Measurements from ENCODE around the gene MPL.

Gene MPL

GRCh38 chr1:43321331-43321891 is 16.2 kb upstream of the MPL start:
- ATAC-seq: no peak

GRCh38 chr1:43322506-43322905 is 15.1 kb upstream of the MPL start:
- TF ChIP-seq ZNF70 (CRISPR knock-in tag; IDR thresholded peaks at IDR 0.05) (no peak), ARNTL (CRISPR knock-in tag; IDR thresholded peaks at IDR 0.05; ENCODE audit: borderline replicate concordance, low read depth) (no peak), RARB (CRISPR knock-in tag; IDR thresholded peaks at IDR 0.05) (no peak), TOX (CRISPR knock-in tag; IDR thresholded peaks at IDR 0.05; ENCODE audit: borderline replicate concordance) (no peak), SNAI2 (CRISPR knock-in tag; IDR thresholded peaks at IDR 0.05) (no peak), CSRNP3 (CRISPR knock-in tag; IDR thresholded peaks at IDR 0.05) (no peak)
- ATAC-seq: no peak

More at GRCh38 chr1:43321331-43321891, 16.2 kb upstream of the MPL start:
- no peak for TF ChIP-seq ZNF565 (CRISPR knock-in tag; conservative IDR thresholded peaks at IDR 0.05; ENCODE audit: low read depth)
- TF ChIP-seq TCF4 (CRISPR knock-in tag; IDR thresholded peaks at IDR 0.05; ENCODE audit: borderline replicate concordance): no peak
- no peak for TF ChIP-seq ZC3H10 (CRISPR knock-in tag; IDR thresholded peaks at IDR 0.05)
- TF ChIP-seq CSRNP3 (CRISPR knock-in tag; IDR thresholded peaks at IDR 0.05): no peak
- no peak for TF ChIP-seq ISL1 (CRISPR knock-in tag; IDR thresholded peaks at IDR 0.05)
- TF ChIP-seq ARNTL (CRISPR knock-in tag; IDR thresholded peaks at IDR 0.05; ENCODE audit: borderline replicate concordance, low read depth): no peak
- no peak for TF ChIP-seq ZFP3 (CRISPR knock-in tag; IDR thresholded peaks at IDR 0.05)
- TF ChIP-seq PPARA (CRISPR knock-in tag; IDR thresholded peaks at IDR 0.05; ENCODE audit: borderline replicate concordance): no peak
- TF ChIP-seq TSHZ2 (CRISPR knock-in tag; IDR thresholded peaks at IDR 0.05): no peak
- TF ChIP-seq OSR1 (CRISPR knock-in tag; IDR thresholded peaks at IDR 0.05): no peak
- no peak for TF ChIP-seq TOX (CRISPR knock-in tag; IDR thresholded peaks at IDR 0.05; ENCODE audit: borderline replicate concordance)
- TF ChIP-seq ZNF70 (CRISPR knock-in tag; IDR thresholded peaks at IDR 0.05): no peak
- TF ChIP-seq BACH2 (CRISPR knock-in tag; IDR thresholded peaks at IDR 0.05; ENCODE audit: borderline replicate concordance): no peak
- TF ChIP-seq CSDC2 (CRISPR knock-in tag; IDR thresholded peaks at IDR 0.05): no peak
- no peak for TF ChIP-seq SNAI2 (CRISPR knock-in tag; IDR thresholded peaks at IDR 0.05)

- ATAC-seq: no peak
- TF ChIP-seq ZNF565 (CRISPR knock-in tag; conservative IDR thresholded peaks at IDR 0.05; ENCODE audit: low read depth) (no peak), CSDC2 (CRISPR knock-in tag; IDR thresholded peaks at IDR 0.05) (no peak), POU6F1 (CRISPR knock-in tag; IDR thresholded peaks at IDR 0.05; ENCODE audit: borderline replicate concordance, low read depth) (no peak), ZNF70 (CRISPR knock-in tag; IDR thresholded peaks at IDR 0.05) (no peak), ESRRG (CRISPR knock-in tag; IDR thresholded peaks at IDR 0.05) (no peak), OSR1 (CRISPR knock-in tag; IDR thresholded peaks at IDR 0.05) (no peak), PPARA (CRISPR knock-in tag; IDR thresholded peaks at IDR 0.05; ENCODE audit: borderline replicate concordance) (no peak), ISL1 (CRISPR knock-in tag; IDR thresholded peaks at IDR 0.05) (no peak), ZNF8 (CRISPR knock-in tag; IDR thresholded peaks at IDR 0.05) (no peak), ZC3H10 (CRISPR knock-in tag; IDR thresholded peaks at IDR 0.05) (no peak), ARNTL (CRISPR knock-in tag; IDR thresholded peaks at IDR 0.05; ENCODE audit: borderline replicate concordance, low read depth) (no peak), PATZ1 (CRISPR knock-in tag; IDR thresholded peaks at IDR 0.05; ENCODE audit: borderline replicate concordance) (no peak), RARB (CRISPR knock-in tag; IDR thresholded peaks at IDR 0.05) (no peak), TCF4 (CRISPR knock-in tag; IDR thresholded peaks at IDR 0.05; ENCODE audit: borderline replicate concordance) (no peak)
These were observed 12.8 kb upstream of the MPL start for GRCh38 chr1:43324810-43325209.

Measured in SK-N-SH treated with all-trans-retinoic acid at 6 μM for 48 hours (cell line).